HEK293 (cell line): ENCODE measurements around the gene POLD1.

Experiments
- BCL11A ChIP-seq: fragments of 450-650 bp; formaldehyde crosslinking; IDR thresholded peaks from 2 replicates; pipeline ENCODE4 v1.5.1; 2016; ENCODE audit warnings: low read depth, missing biosample characterization, missing genetic modification characterization
- HOXC10 ChIP-seq: sonication (generic); formaldehyde crosslinking; IDR thresholded peaks from 2 replicates; pipeline ENCODE4 v1.8.1; 2023; ENCODE audit warnings: mild to moderate bottlenecking, missing genetic modification reagents
- KLF1 ChIP-seq: fragments of 450-650 bp; formaldehyde crosslinking; IDR thresholded peaks from 2 replicates; pipeline ENCODE4 v1.5.1; 2016; ENCODE audit warnings: missing biosample characterization, missing genetic modification characterization
- KLF16 ChIP-seq: fragments of 450-650 bp; formaldehyde crosslinking; IDR thresholded peaks from 2 replicates; pipeline ENCODE4 v1.5.1; 2017; ENCODE audit warnings: missing biosample characterization, missing genetic modification characterization
- OVOL3 ChIP-seq: fragments of 450-650 bp; formaldehyde crosslinking; IDR thresholded peaks from 2 replicates; pipeline ENCODE4 v1.5.1; 2016; ENCODE audit warnings: missing biosample characterization, missing genetic modification characterization
- PRDM1 ChIP-seq: fragments of 450-650 bp; formaldehyde crosslinking; IDR thresholded peaks from 2 replicates; pipeline ENCODE4; 2016; ENCODE audit warnings: missing biosample characterization, missing genetic modification characterization
- SCRT1 ChIP-seq: fragments of 450-650 bp; formaldehyde crosslinking; IDR thresholded peaks from 2 replicates; pipeline ENCODE4 v1.5.1; 2016; ENCODE audit warnings: missing biosample characterization, missing genetic modification characterization, borderline replicate concordance
- SETDB1 ChIP-seq: IDR thresholded peaks from one replicate; pipeline ENCODE4 v1.6.1; 2017; ENCODE audit warnings: mild to moderate bottlenecking, low read length, moderate library complexity, mixed read lengths; ENCODE audit not compliant: insufficient read length
- WT1 ChIP-seq: fragments of 450-650 bp; formaldehyde crosslinking; IDR thresholded peaks from 2 replicates; pipeline ENCODE4 v1.5.1; 2016; ENCODE audit warnings: missing biosample characterization, missing genetic modification characterization
- YY2 ChIP-seq: fragments of 450-650 bp; formaldehyde crosslinking; IDR thresholded peaks from 2 replicates; pipeline ENCODE4 v1.5.1; 2016; ENCODE audit warnings: missing biosample characterization, missing genetic modification characterization
- ZBTB17 ChIP-seq: fragments of 450-650 bp; formaldehyde crosslinking; IDR thresholded peaks from 2 replicates; pipeline ENCODE4 v1.5.1; 2016; ENCODE audit warnings: missing biosample characterization, missing genetic modification characterization
- ZBTB21 ChIP-seq: fragments of 450-650 bp; formaldehyde crosslinking; IDR thresholded peaks from 2 replicates; pipeline ENCODE4 v1.5.1; 2017; ENCODE audit warnings: missing biosample characterization, missing genetic modification characterization
- ZFP41 ChIP-seq: fragments of 450-650 bp; formaldehyde crosslinking; IDR thresholded peaks from 2 replicates; pipeline ENCODE4 v1.5.1; 2016; ENCODE audit warnings: missing biosample characterization, missing genetic modification characterization, borderline replicate concordance
- ZNF10 ChIP-seq: fragments of 450-650 bp; formaldehyde crosslinking; IDR thresholded peaks from 2 replicates; pipeline ENCODE4 v1.5.1; 2017; ENCODE audit warnings: missing biosample characterization, missing genetic modification characterization
- ZNF148 ChIP-seq: fragments of 450-650 bp; formaldehyde crosslinking; IDR thresholded peaks from 2 replicates; pipeline ENCODE4 v1.5.0; 2017; ENCODE audit warnings: missing biosample characterization, missing genetic modification characterization, borderline replicate concordance
- ZNF16 ChIP-seq: fragments of 450-650 bp; formaldehyde crosslinking; IDR thresholded peaks from 2 replicates; pipeline ENCODE4 v1.5.1; 2016; ENCODE audit warnings: low read depth, missing biosample characterization, missing genetic modification characterization
- ZNF169 ChIP-seq: fragments of 450-650 bp; formaldehyde crosslinking; IDR thresholded peaks from 2 replicates; pipeline ENCODE4 v1.5.1; 2016; ENCODE audit warnings: missing biosample characterization, missing genetic modification characterization
- ZNF23 ChIP-seq: fragments of 450-650 bp; formaldehyde crosslinking; IDR thresholded peaks from 2 replicates; pipeline ENCODE4 v1.5.1; 2016; ENCODE audit warnings: missing biosample characterization, missing genetic modification characterization, borderline replicate concordance
- ZNF24 ChIP-seq: fragments of 450-650 bp; formaldehyde crosslinking; IDR thresholded peaks from 2 replicates; pipeline ENCODE4 v1.5.1; 2016; ENCODE audit warnings: missing biosample characterization, missing genetic modification characterization
- ZNF335 ChIP-seq: fragments of 450-650 bp; formaldehyde crosslinking; conservative IDR thresholded peaks from 2 replicates; pipeline ENCODE4 v1.5.1; 2016; ENCODE audit warnings: missing biosample characterization, missing genetic modification characterization
- ZNF362 ChIP-seq: fragments of 450-650 bp; formaldehyde crosslinking; IDR thresholded peaks from 2 replicates; pipeline ENCODE4 v1.5.1; 2016; ENCODE audit warnings: missing biosample characterization, missing genetic modification characterization
- ZNF37A ChIP-seq: fragments of 450-650 bp; IDR thresholded peaks from 2 replicates; pipeline ENCODE4 v1.5.1; 2018; ENCODE audit warnings: missing biosample characterization, missing genetic modification characterization
- ZNF404 ChIP-seq: fragments of 450-650 bp; formaldehyde crosslinking; IDR thresholded peaks from 2 replicates; pipeline ENCODE4 v1.5.1; 2017; ENCODE audit warnings: missing biosample characterization, missing genetic modification characterization
- ZNF654 ChIP-seq: fragments of 450-650 bp; formaldehyde crosslinking; IDR thresholded peaks from 2 replicates; pipeline ENCODE4 v1.5.1; 2016; ENCODE audit warnings: low read depth, missing biosample characterization, missing genetic modification characterization
- ZNF707 ChIP-seq: fragments of 450-650 bp; formaldehyde crosslinking; IDR thresholded peaks from 2 replicates; pipeline ENCODE4 v1.5.1; 2016; ENCODE audit warnings: missing biosample characterization, missing genetic modification characterization
- ZNF837 ChIP-seq: fragments of 450-650 bp; formaldehyde crosslinking; IDR thresholded peaks from 2 replicates; pipeline ENCODE4 v1.5.1; 2016; ENCODE audit warnings: missing biosample characterization, missing genetic modification characterization
- ZXDB ChIP-seq: fragments of 450-650 bp; formaldehyde crosslinking; IDR thresholded peaks from 2 replicates; pipeline ENCODE4 v1.5.1; 2016; ENCODE audit warnings: missing biosample characterization, missing genetic modification characterization
- TF ChIP-seq, protein P1 (sequence below): fragments of 450-650 bp; formaldehyde crosslinking; optimal IDR thresholded peaks from 2 replicates; pipeline ENCODE3; 2016; ENCODE audit warnings: missing biosample characterization, mild to moderate bottlenecking, missing genetic modification characterization
- TF ChIP-seq, protein P2 (sequence below): fragments of 450-650 bp; formaldehyde crosslinking; IDR thresholded peaks from 2 replicates; pipeline ENCODE4 v1.5.1; 2016; ENCODE audit warnings: missing biosample characterization, missing genetic modification characterization, low read depth
- TF ChIP-seq, protein P3 (sequence below): fragments of 450-650 bp; formaldehyde crosslinking; IDR thresholded peaks from 2 replicates; pipeline ENCODE4 v1.5.1; 2016; ENCODE audit warnings: missing biosample characterization, missing genetic modification characterization

POLD1 gene

GRCh38 chr19:50357178-50358100 is 26.7 kb upstream of the POLD1 start (continued):
- peak; percentile 71 for TF ChIP-seq ZNF654 (tag by site-specific recombination)
- TF ChIP-seq ZNF37A (tag by site-specific recombination), result no peak
- TF ChIP-seq, protein P1, sequence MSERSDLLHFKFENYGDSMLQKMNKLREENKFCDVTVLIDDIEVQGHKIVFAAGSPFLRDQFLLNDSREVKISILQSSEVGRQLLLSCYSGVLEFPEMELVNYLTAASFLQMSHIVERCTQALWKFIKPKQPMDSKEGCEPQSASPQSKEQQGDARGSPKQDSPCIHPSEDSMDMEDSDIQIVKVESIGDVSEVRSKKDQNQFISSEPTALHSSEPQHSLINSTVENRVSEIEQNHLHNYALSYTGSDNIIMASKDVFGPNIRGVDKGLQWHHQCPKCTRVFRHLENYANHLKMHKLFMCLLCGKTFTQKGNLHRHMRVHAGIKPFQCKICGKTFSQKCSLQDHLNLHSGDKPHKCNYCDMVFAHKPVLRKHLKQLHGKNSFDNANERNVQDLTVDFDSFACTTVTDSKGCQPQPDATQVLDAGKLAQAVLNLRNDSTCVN (tag by site-specific recombination), result no peak
- TF ChIP-seq ZNF362 (tag by site-specific recombination), result no peak
- no peak for TF ChIP-seq BCL11A (tag by site-specific recombination)
- no peak for TF ChIP-seq YY2 (tag by site-specific recombination)
- TF ChIP-seq ZBTB21 (tag by site-specific recombination), result 0 out of 2 replicates have a peak, but pooled peaks have one; percentile 18
- TF ChIP-seq WT1 (tag by site-specific recombination), result no peak
- TF ChIP-seq KLF16 (tag by site-specific recombination), result no peak
- no peak for TF ChIP-seq KLF1
- TF ChIP-seq SETDB1, result no peak
- TF ChIP-seq ZNF10 (tag by site-specific recombination), result no peak
- TF ChIP-seq, protein P2, sequence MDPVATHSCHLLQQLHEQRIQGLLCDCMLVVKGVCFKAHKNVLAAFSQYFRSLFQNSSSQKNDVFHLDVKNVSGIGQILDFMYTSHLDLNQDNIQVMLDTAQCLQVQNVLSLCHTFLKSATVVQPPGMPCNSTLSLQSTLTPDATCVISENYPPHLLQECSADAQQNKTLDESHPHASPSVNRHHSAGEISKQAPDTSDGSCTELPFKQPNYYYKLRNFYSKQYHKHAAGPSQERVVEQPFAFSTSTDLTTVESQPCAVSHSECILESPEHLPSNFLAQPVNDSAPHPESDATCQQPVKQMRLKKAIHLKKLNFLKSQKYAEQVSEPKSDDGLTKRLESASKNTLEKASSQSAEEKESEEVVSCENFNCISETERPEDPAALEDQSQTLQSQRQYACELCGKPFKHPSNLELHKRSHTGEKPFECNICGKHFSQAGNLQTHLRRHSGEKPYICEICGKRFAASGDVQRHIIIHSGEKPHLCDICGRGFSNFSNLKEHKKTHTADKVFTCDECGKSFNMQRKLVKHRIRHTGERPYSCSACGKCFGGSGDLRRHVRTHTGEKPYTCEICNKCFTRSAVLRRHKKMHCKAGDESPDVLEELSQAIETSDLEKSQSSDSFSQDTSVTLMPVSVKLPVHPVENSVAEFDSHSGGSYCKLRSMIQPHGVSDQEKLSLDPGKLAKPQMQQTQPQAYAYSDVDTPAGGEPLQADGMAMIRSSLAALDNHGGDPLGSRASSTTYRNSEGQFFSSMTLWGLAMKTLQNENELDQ (tag by site-specific recombination), result no peak
- TF ChIP-seq PRDM1 (tag by site-specific recombination), result no peak
- 0 out of 2 replicates have a peak, but pooled peaks have one; percentile 31 for TF ChIP-seq ZXDB (tag by site-specific recombination)
- TF ChIP-seq ZNF24 (tag by site-specific recombination), result no peak; the same call in 1 of the 2 replicates
- TF ChIP-seq OVOL3 (tag by site-specific recombination), result no peak
- no peak for TF ChIP-seq ZNF16 (tag by site-specific recombination)
- TF ChIP-seq ZNF404 (tag by site-specific recombination), result no peak
- peak; percentile 100 for TF ChIP-seq SCRT1
- no peak for TF ChIP-seq ZNF23 (tag by site-specific recombination)
- no peak for TF ChIP-seq ZNF707 (tag by site-specific recombination)
- no peak for TF ChIP-seq ZFP41 (tag by site-specific recombination)
- TF ChIP-seq ZNF837 (tag by site-specific recombination), result no peak
- no peak for TF ChIP-seq ZNF148 (tag by site-specific recombination)
- TF ChIP-seq HOXC10 (CRISPR knock-in tag), result no peak
- TF ChIP-seq ZNF169 (tag by site-specific recombination), result no peak
- peak; percentile 65 for TF ChIP-seq ZNF335 (tag by site-specific recombination)
- TF ChIP-seq ZBTB17, result peak; percentile 66
- TF ChIP-seq, protein P3, sequence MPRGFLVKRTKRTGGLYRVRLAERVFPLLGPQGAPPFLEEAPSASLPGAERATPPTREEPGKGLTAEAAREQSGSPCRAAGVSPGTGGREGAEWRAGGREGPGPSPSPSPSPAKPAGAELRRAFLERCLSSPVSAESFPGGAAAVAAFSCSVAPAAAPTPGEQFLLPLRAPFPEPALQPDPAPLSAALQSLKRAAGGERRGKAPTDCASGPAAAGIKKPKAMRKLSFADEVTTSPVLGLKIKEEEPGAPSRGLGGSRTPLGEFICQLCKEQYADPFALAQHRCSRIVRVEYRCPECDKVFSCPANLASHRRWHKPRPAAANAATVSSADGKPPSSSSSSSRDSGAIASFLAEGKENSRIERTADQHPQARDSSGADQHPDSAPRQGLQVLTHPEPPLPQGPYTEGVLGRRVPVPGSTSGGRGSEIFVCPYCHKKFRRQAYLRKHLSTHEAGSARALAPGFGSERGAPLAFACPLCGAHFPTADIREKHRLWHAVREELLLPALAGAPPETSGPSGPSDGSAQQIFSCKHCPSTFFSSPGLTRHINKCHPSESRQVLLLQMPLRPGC (tag by site-specific recombination), result no peak
